Measurements from ENCODE around the gene RPS21. TPM values are rescaled to one million over a fixed set of nuclear protein-coding genes. Genes with fewer than 3 reads are reported as not detected.

The RPS21 gene
- total and polyA plus RNA-seq, 2 of the 13 experiments (the other 11 are each of a cell fraction or from before 2014, with no cell fraction given): 2,647 to 11,063 TPM

- TF ChIP-seq ZNF609 (CRISPR knock-in tag; IDR thresholded peaks at IDR 0.05; ENCODE audit: borderline replicate concordance) (peak; percentile 84; the same call in 1 of the 2 replicates), BHLHE40 (IDR thresholded peaks at IDR 0.05; ENCODE audit: low read length) (peak; percentile 59; the same call in 1 of the 2 replicates), ZNF354B (CRISPR knock-in tag; IDR thresholded peaks at IDR 0.05) (no peak), ZNF101 (CRISPR knock-in tag; IDR thresholded peaks at IDR 0.05; ENCODE audit: borderline replicate concordance, low read depth) (0 out of 2 replicates have a peak, but pooled peaks have one; percentile 81), AKAP8 (CRISPR knock-in tag; IDR thresholded peaks at IDR 0.05) (peak; percentile 88), ZNF615 (CRISPR knock-in tag; IDR thresholded peaks at IDR 0.05; ENCODE audit: borderline replicate concordance) (no peak), ZSCAN25 (CRISPR knock-in tag; IDR thresholded peaks at IDR 0.05) (peak; percentile 77), ZNF33B (CRISPR knock-in tag; IDR thresholded peaks at IDR 0.05) (no peak; the same call in 1 of the 2 replicates), WIZ (CRISPR knock-in tag; IDR thresholded peaks at IDR 0.05) (no peak; the same call in 1 of the 2 replicates), SIX1 (CRISPR knock-in tag; IDR thresholded peaks at IDR 0.05; ENCODE audit: borderline replicate concordance) (peak; percentile 63; the same call in 1 of the 2 replicates), FOXP4 (CRISPR knock-in tag; IDR thresholded peaks at IDR 0.05) (peak; percentile 81), NFE2L2 (IDR thresholded peaks at IDR 0.05; ENCODE audit: low read length) (no peak), SP1 (IDR thresholded peaks at IDR 0.05) (no peak), SP1 (CRISPR knock-in tag; IDR thresholded peaks at IDR 0.05) (peak; percentile 75), NCOA2 (CRISPR knock-in tag; IDR thresholded peaks at IDR 0.05) (peak; percentile 58; the same call in 1 of the 2 replicates), ZNF12 (CRISPR knock-in tag; IDR thresholded peaks at IDR 0.05) (peak; percentile 54; the same call in 1 of the 2 replicates), DNMT1 (CRISPR knock-in tag; IDR thresholded peaks at IDR 0.05) (peak; percentile 80; the same call in 1 of the 2 replicates), HCFC1 (IDR thresholded peaks at IDR 0.05; ENCODE audit: low read depth, low read length) (no peak), ZFX (CRISPR knock-in tag; IDR thresholded peaks at IDR 0.05; ENCODE audit: low read depth) (peak; percentile 70), ZNF512B (CRISPR knock-in tag; IDR thresholded peaks at IDR 0.05; ENCODE audit: borderline replicate concordance) (no peak), ZNF232 (CRISPR knock-in tag; IDR thresholded peaks at IDR 0.05; ENCODE audit: borderline replicate concordance) (peak; percentile 92)
Measured at GRCh38 chr20:62407221-62407992, 20.5 kb downstream of the RPS21 start, which contains the start of gene CABLES2 (continued).

All from HepG2 (cell line).